SW480 (cell line): ENCODE measurements around the gene ADGRG3.
"Not testable (repeated sequence)": the region's sequence is repeated elsewhere in the genome, so short reads cannot be mapped to it uniquely, and the experiment has no call there.

Experiments
- DNase-seq: peaks from one replicate; pipeline ENCODE4 v3.0.0-alpha.2; 2016; ENCODE audit warnings: low spot score

The ADGRG3 gene

DNA sequence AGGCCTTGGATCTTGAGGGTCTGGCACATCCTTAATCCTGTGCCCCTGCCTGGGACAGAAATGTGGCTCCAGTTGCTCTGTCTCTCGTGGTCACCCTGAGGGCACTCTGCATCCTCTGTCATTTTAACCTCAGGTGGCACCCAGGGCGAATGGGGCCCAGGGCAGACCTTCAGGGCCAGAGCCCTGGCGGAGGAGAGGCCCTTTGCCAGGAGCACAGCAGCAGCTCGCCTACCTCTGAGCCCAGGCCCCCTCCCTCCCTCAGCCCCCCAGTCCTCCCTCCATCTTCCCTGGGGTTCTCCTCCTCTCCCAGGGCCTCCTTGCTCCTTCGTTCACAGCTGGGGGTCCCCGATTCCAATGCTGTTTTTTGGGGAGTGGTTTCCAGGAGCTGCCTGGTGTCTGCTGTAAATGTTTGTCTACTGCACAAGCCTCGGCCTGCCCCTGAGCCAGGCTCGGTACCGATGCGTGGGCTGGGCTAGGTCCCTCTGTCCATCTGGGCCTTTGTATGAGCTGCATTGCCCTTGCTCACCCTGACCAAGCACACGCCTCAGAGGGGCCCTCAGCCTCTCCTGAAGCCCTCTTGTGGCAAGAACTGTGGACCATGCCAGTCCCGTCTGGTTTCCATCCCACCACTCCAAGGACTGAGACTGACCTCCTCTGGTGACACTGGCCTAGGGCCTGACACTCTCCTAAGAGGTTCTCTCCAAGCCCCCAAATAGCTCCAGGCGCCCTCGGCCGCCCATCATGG is 4.0 kb upstream of the ADGRG3 start:
- DNase-seq, result no peak

DNA sequence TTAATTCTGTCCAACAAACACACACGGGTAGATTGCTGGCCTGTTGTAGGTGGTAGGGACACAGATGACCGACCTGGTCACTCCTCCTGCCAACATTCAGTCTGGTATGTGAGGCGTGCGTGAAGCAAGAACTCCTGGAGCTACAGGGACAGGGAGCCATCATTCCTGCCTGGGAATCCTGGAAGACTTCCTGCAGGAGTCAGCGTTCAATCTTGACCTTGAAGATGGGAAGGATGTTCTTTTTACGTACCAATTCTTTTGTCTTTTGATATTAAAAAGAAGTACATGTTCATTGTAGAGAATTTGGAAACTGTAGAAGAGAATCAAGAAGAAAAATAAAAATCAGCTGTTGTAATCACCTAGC is 3.5 kb upstream of the ADGRG3 start:
- no peak for DNase-seq

- DNase-seq, result no peak
Observed at GRCh38 chr16:57665541-57665940, 2.6 kb upstream of the ADGRG3 start.

- DNase-seq, result no peak
Observed at GRCh38 chr16:57666353-57667047, 1.6 kb upstream of the ADGRG3 start.

- no peak for DNase-seq
Observed at GRCh38 chr16:57667048-57667525, 1.0 kb upstream of the ADGRG3 start.

DNA sequence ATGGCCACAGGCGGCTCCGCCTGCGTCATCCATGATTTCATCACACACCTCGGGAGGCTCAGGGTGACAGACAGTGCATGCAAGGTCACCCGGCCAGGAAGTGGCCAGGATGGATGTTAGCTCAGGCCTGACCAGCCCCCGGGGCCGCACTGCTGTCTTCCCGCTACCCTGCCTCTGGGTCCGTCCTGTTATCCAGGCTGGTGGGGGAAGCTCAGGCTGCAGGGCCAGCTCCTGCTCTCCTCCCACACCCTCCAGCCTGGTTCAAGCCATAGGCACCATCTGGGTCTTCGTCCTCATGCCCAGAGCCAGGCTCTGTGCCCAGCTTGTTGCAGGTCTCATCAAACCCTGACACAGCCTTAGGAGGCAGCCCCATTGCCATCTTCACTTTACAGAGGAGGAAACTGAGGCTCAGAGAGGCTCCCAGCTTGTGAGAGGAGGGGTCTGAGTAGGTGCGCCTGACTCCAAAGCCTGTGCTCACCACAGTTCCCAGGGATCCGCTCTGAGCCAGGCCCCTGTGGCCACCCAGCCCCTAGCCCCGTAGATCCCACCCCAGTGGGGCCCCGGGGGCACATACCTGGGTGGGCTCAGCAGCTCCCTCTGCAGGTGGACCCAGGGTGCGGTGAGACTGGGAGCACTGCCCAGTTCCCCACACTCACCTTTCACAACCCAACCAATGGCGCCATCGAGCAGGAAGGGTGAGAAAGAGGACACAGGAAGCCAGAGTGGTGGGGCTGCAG is 412 bp upstream of the ADGRG3 start:
- no peak for DNase-seq

DNA sequence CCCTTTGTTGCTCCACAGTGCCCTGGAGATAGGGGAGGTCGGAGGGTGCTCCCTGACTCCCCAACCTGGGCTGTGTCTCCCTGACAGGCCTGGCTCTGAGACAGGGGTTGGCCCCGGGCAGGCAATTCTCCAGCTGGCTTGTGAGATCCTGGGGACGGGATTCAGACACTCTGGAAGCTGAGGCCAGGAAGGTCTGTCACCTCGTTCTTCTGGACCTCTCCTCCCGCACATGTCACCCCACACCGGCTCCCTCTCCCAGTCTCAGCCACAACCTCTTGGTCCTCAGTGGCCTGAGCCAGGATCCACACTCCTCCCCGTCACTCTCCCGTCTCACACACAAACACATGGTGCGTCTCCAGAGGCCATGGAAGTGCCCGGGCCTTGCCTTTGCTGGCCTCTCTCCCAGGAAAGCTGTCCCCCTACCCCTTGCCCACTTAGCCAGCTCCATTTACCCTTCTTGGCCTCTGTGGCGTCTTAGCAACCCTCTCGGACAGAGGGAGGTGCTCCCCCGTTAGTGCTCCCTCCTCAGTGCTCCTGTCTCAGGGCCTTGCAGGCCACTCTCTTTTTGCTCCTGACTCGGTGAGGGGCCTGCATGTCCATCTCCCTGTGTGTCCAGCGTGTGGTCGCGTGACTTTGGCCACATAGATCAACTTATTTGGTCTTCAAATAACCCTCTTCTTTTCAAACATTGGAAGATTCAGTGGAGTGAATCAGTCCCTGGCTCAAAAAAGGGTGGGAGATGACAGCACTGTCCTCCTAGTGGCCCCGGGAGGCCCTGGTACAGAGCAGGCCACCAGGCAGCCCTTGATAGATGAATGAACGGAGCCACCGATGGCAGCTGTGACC is 747 bp downstream of the ADGRG3 start:
- DNase-seq, result no peak

GRCh38 chr16:57669476-57670162 is 1.5 kb downstream of the ADGRG3 start:
- DNase-seq, result no peak

DNA sequence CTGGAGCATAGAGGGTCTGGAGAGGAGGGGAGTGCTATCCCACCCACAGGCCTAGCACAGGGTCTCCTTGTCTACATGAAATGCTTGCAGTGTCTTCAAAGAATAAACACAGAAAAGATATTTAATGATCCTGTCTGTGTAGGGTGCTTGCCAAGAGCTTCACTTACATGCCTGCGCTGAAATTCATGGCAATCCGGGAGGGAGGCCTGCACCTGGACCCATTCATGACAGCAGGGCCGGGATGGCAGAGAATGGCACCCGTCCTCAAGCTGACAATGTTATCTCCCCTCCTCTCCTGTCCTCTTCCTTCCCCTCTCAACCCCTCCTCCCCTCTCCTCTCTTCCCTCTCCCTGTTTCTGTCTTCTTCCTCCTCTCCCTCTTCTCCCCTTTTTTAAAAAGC is 2.1 kb downstream of the ADGRG3 start:
- DNase-seq, result no peak

GRCh38 chr16:57671451-57671850 is 3.3 kb downstream of the ADGRG3 start:
- not testable (repeated sequence) for DNase-seq

DNA sequence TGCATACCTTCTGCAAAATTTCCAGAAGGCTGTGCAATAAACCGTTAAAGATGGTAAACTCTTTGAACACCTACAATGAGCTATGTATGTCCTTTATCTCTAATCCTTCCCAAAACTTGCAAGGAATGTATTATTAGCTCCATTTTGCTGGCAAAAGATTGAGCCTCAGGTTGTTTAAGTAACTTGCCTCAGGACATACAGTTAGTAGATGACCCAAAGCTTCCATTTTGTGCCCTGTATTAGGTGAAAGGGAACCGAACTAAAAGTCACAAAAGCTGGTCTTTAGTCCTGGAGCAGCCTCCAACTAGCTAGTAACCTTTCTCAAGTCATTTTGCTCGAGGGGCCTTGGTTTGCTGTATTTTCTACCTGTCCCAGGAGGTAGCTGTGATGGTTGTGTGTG is 4.3 kb downstream of the ADGRG3 start:
- DNase-seq, result no peak

- no peak for DNase-seq
Observed at GRCh38 chr16:57672824-57673223, 4.7 kb downstream of the ADGRG3 start.

- no peak for DNase-seq
Observed at GRCh38 chr16:57675741-57676551, 7.8 kb downstream of the ADGRG3 start.

- DNase-seq, result no peak
Observed at GRCh38 chr16:57676553-57677085, 8.5 kb downstream of the ADGRG3 start.

DNA sequence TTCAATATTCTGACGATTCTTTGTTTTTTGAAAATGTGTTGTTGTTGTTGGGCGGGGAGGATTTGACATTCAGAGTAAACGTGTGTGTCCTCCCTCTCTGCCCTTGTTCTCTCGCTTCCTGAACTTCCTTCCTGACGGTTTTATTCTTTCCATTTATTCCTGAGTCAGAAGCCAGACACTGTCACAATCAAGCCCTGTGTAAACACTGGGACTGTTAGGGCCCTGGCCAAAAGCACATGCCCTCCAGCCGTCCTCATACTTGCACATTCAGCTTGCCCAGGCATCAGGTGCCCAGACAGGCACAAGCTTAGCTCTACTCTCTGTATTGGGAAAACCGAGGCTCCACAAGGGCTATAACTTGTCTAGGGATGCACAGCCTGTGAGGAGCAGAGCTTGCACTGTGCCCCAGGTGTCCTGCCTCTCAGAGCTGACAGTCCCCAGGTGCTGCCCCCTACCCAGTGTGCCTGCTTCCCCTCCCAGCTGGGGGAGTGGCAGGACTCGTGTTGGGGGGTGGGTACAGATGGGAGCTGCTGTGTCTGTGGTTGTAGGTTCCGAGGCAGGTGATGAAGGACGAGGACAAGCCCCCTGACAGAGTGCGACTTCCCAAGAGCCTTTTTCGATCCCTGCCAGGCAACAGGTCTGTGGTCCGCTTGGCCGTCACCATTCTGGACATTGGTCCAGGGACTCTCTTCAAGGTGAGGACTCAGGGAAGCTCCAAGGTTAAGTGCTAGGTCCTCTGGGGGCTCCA is 9.7 kb downstream of the ADGRG3 start:
- no peak for DNase-seq

DNA sequence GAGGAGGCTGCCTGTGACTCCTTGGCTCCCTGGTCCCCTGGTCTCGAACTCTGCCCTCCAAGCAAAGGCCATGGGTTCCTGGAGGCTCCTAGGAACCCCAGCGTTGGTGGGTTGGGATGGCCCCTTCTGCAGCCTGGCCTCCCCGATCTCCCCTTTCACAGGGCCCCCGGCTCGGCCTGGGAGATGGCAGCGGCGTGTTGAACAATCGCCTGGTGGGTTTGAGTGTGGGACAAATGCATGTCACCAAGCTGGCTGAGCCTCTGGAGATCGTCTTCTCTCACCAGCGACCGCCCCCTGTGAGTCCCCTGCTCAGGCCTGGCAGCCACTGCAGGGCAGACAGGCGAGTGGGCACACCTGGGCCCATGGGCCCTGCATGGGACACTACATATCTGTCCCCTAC is 10.9 kb downstream of the ADGRG3 start:
- no peak for DNase-seq

- no peak for DNase-seq
Observed at GRCh38 chr16:57679767-57680482, 11.8 kb downstream of the ADGRG3 start.

- DNase-seq, result no peak
Observed at GRCh38 chr16:57680842-57681375, 12.8 kb downstream of the ADGRG3 start.
